Lower leg skin (tissue), 4 donors: Measurements from ENCODE around the gene NAA60. TPM values are rescaled to one million over a fixed set of nuclear protein-coding genes. Genes with fewer than 3 reads are reported as not detected.
A peak's percentile ranks its signal among the peaks of the same experiment; 100 is the strongest.

ENCODE experiments used
- DNase-seq, 2 donors: peaks; one replicate each; pipeline ENCODE4 v3.0.0-alpha.2; 2019; ENCODE audit warnings: low spot score in 2 of 2
- H3K4me3 ChIP-seq: fragments of 200-600 bp; sonication (generic); 2 replicates; pipeline ENCODE4 v1.5.1; 2017; ENCODE audit warnings: mild to moderate bottlenecking, low read depth; ENCODE audit not compliant: poor library complexity, severe bottlenecking
- CTCF ChIP-seq, 3 donors: fragments of 450-650 bp; IDR thresholded peaks; one replicate each; pipeline ENCODE4 v1.5.1; 2016; ENCODE audit warnings: antibody characterized with exemption in 3 of 3, mild to moderate bottlenecking in 3 of 3, moderate library complexity in 2 of 3
- POLR2A ChIP-seq, 2 donors: fragments of 450-650 bp; IDR thresholded peaks; one replicate each; pipeline ENCODE4 v1.6.1; 2016 to 2017; ENCODE audit warnings: antibody characterized with exemption in 2 of 2, mild to moderate bottlenecking in 1 of 2, moderate library complexity in 1 of 2
- WGBS, 2 donors: methylation state at CpG; one replicate each; pipeline ENCODE4 v1.1.5; 2018; 5-methylcytosine and 5-hydroxymethylcytosine counted together
- intact Hi-C: fragments of 100-400 bp; cut with DNase I; formaldehyde crosslinking; loops from one replicate; pipeline ENCODE4 v1.15.0; 2023; ENCODE audit warnings: low total_unique reads
- total RNA-seq, 4 donors: library from RNA; depleted of rRNA; stranded (reverse); fragments of >200 nt; gene quantifications; one replicate each; pipeline ENCODE4 v1.1.0, GENCODE V29; 2016

The NAA60 gene
- total RNA-seq: 10 to 100 TPM; 21.2 to 42.2 (median 24.8) TPM

GRCh38 chr16:3443108-3444031 is at the start of gene NAA60, which contains the start of gene ZNF597:
TSS of gene NAA60 (plus strand) at chr16:3443680. CDS start at chr16:3476228, 32,548 bp downstream.
TSS of gene ZNF597 (minus strand) at chr16:3443504. CDS start at chr16:3443153, 351 bp downstream.
- peak; percentile 87 to 93 for DNase-seq
- 42 to 52% methylated on average over 59 to 61 of the region's 61 CpGs for WGBS, 2 donors
- intact Hi-C loops: no loop called here
- H3K4me3 ChIP-seq: peak within 1 kb of the TSS; percentile 47
- no peak for TF ChIP-seq CTCF (IDR thresholded peaks at IDR 0.05)
- TF ChIP-seq POLR2A (IDR thresholded peaks at IDR 0.05): no peak

GRCh38 chr16:3400446-3400778 is 43.1 kb upstream of the NAA60 start:
- no peak for TF ChIP-seq POLR2A (IDR thresholded peaks at IDR 0.05)
- no peak for TF ChIP-seq CTCF (IDR thresholded peaks at IDR 0.05)
- WGBS, 2 donors: 0 to 1% methylated on average over 12 to 18 of the region's 18 CpGs
- H3K4me3 ChIP-seq: peak overlapping the region; percentile 82
- no peak for DNase-seq
- intact Hi-C loops: loop anchor here (10.0 kb wide), 1 partner anchor 96 kb away; the partner anchor contains the start of genes TIGD7 and ZNF75A

- peak; percentile 99 for DNase-seq
- 0% methylated on average over 42 to 82 of the region's 95 CpGs for WGBS, 2 donors
- TF ChIP-seq CTCF (IDR thresholded peaks at IDR 0.05): no peak
- peak in 1 of 2 donors; percentile 12 for TF ChIP-seq POLR2A (IDR thresholded peaks at IDR 0.05)
- intact Hi-C loops: loop anchor here (10.0 kb wide), 1 partner anchor 96 kb away; the partner anchor contains the start of genes TIGD7 and ZNF75A
- H3K4me3 ChIP-seq: peak within 1 kb of the TSS; percentile 82
These were observed 42.4 kb upstream of the NAA60 start, which contains the start of the genes ZNF174 and ZSCAN32 for GRCh38 chr16:3400779-3401688. TSS of gene ZNF174 (plus strand) at chr16:3401215. CDS start at chr16:3402005, 790 bp downstream. TSS of gene ZSCAN32 (minus strand) at chr16:3401004. CDS start at chr16:3397557, 3,447 bp downstream.

- no peak for DNase-seq
- TF ChIP-seq POLR2A (IDR thresholded peaks at IDR 0.05): no peak
- TF ChIP-seq CTCF (IDR thresholded peaks at IDR 0.05): no peak
- peak overlapping the region; percentile 59 for H3K4me3 ChIP-seq
- 30 to 37% methylated on average over 17 of the region's 17 CpGs for WGBS, 2 donors
- intact Hi-C loops: loop anchor here (10.0 kb wide), 1 partner anchor 97 kb away; the partner anchor contains the start of genes TIGD7 and ZNF75A
These were observed 41.6 kb upstream of the NAA60 start for GRCh38 chr16:3401719-3402397.
